Astrocyte of the cerebellum (primary cell): ENCODE data around the gene ISYNA1.

Experiments
- DNase-seq: peaks from one replicate; pipeline ENCODE4 v3.0.0-alpha.2; 2011; ENCODE audit warnings: low read depth
- H3K4me3 ChIP-seq: 2 replicates; pipeline ENCODE4 v1.5.1; 2011; ENCODE audit warnings: mild to moderate bottlenecking, low read depth, low read length, moderate library complexity
- in situ Hi-C: cut with HindIII; loops from 2 replicates; pipeline ENCODE4 v1.10.0; 2017; ENCODE audit warnings: low sequenced_read_pairs
- TF ChIP-seq, protein P1 (sequence below): IDR thresholded peaks from 2 replicates; pipeline ENCODE4 v1.5.1; 2012; ENCODE audit warnings: low read length, low read depth, moderate library complexity, mild to moderate bottlenecking; ENCODE audit errors: missing control alignments

ISYNA1 gene

DNA sequence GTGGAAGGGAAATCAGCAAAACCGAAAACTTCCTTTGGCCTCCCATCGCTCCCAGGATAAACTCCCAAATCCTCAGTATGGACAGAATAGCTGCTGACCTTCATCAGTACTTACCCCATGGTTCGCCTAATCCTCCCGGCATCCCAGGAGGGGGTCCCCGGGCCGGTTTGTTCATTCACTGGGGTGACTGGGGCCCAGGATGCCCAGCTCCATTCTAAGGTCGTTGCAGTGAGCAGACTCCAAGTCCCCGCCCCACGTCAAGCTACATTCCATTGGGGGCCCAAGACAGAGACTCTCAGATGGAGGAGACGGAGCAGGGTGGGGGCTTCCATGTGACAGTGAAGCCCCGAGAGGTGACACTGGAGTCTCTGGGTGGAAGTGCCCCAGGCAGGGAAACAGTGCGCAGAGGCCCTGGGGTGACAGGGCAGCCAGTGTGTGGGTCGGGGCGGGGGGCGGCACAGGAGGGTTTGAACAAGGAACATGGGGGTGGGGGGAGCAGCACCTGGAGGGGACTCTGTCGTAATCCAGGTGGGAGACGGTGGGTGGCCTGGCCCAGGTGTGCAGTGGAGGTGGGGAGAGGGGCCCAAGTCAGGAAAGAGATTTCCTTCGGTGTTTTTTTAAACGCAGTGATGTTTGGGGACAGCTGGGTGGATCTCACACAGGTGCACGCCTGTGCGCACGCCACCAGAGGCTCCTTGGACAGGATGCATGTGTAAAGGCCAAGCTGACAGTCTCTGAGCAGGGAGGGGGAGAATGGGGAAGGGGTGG, 13.6 kb downstream of the ISYNA1 start:
- DNase-seq: no peak
- in situ Hi-C loops: no loop called here
- H3K4me3 ChIP-seq: no peak overlapping the region
- TF ChIP-seq, protein P1, sequence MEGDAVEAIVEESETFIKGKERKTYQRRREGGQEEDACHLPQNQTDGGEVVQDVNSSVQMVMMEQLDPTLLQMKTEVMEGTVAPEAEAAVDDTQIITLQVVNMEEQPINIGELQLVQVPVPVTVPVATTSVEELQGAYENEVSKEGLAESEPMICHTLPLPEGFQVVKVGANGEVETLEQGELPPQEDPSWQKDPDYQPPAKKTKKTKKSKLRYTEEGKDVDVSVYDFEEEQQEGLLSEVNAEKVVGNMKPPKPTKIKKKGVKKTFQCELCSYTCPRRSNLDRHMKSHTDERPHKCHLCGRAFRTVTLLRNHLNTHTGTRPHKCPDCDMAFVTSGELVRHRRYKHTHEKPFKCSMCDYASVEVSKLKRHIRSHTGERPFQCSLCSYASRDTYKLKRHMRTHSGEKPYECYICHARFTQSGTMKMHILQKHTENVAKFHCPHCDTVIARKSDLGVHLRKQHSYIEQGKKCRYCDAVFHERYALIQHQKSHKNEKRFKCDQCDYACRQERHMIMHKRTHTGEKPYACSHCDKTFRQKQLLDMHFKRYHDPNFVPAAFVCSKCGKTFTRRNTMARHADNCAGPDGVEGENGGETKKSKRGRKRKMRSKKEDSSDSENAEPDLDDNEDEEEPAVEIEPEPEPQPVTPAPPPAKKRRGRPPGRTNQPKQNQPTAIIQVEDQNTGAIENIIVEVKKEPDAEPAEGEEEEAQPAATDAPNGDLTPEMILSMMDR: no peak

DNA sequence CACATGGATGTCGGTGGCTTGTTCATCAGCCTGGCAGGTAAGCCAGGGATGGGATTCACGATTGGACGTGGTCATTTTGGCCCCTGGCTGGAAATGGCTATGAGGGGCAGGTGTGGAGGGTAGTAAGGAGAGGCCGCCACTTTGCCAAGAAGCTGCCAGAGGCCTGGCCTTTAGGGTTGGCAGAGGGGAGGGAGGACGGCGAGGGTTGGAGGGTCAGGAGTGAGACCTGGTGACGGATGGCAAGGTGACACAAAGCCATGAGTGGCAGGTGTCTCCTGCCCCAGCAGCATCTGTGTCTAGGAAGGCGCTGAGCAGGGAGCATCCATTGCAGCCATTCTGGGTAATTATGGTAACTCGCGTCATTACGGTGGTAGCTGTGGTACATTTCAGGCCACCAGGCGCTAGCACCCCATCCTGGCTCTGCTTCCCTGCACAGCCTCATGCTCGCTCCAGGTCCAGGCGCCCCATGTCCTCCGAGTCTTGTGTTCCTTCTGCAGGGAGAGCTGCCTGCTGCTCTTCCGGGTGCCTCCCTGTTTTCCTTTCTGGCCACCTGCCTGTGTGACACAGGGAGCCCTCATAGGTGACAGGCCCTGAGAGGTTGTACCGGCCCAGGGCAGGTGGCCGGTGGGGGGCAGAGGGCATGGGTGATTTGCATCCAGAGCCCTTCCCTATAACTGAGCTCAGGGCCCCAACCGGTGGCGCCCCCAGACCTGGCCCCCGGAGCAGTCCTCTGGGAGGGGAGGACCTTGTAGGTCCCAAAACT, 14.5 kb downstream of the ISYNA1 start:
- in situ Hi-C loops: no loop called here
- TF ChIP-seq, protein P1: no peak
- no peak overlapping the region for H3K4me3 ChIP-seq
- no peak for DNase-seq

DNA sequence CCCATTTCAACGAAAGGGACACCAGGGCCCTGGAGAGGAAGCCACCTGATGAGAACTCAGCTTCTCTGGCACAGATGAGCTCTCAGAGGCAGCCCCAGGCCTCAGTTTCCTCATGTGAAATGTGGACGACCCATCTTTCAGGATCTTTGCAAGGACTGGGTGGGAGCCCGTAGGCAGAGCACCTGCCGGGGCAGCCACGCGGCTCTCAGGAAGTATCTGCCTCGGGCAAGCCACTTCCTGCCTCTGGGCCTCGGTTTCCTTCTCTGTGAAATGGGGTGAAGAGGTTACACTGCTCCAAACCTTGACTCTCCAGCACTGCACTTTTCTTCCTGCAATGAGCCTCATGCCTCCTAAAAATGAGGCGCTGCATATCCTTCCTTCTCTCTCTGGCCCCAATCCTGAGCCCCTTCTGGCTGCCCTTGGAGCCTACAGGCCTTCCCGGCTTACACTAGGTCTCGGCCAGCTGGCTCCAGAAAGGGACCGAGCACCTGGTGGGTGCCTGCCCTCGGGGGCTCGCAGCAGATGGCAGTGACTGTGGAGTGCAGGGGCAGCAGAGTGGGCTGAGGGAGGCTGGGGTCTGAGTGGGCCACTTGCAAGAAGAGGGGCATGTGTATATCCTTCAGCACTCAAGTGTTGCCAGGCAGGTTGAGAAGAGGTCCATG, 15.3 kb downstream of the ISYNA1 start:
- DNase-seq: no peak
- in situ Hi-C loops: no loop called here
- TF ChIP-seq, protein P1: no peak
- no peak overlapping the region for H3K4me3 ChIP-seq

DNA sequence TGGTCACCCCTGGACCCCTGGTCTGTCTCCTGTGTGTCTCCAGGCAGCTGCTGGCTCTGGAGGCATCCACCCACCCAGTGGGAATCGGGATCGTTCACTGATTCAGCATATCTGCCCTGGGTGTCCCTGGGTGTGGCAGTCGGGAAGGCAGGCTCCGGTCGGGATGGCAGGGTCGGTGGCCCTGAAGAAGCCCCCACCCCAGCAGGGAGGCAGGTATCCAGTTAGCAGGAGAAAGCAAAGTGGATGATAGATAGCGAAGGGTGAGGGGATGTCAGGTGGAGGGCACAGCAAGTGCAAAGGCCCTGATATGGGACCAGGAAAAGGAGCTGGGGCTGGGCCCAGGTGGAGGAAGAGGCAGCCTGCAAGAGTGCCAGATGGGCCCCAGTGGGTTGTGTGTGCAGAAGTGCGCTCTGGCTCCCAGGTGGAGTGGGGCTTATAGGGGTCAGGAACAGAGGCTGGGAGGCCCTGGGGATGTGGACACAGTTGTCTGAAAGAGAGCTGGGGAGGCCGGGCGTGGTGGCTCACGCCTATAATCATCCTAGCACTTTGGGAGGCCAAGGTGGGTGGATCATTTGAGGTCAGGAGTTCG, 16.5 kb downstream of the ISYNA1 start:
- DNase-seq: no peak
- in situ Hi-C loops: no loop called here
- TF ChIP-seq, protein P1: no peak
- peak overlapping the region; percentile 63 for H3K4me3 ChIP-seq

DNA sequence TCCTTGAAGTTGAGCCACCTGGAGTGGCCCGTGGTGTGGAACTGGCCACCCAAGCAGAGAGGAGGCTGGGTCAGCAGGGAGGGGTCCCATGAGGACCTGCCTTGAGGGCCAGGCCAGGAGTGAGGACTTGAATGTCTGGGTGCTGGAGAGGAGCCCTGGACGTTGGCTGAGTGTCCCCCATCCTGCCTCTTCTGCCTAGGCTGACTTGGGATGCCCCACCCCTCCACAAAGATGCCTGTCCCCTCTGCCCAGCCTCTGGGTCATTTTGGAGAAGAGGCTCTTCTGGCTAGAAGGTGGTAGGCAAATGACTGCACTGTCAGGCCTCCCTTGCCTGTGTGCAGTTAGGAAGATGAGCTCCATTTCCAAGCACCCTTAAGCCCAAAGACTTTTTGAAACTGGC, 17.0 kb downstream of the ISYNA1 start:
- no peak for DNase-seq
- in situ Hi-C loops: no loop called here
- TF ChIP-seq, protein P1: no peak
- peak overlapping the region; percentile 63 for H3K4me3 ChIP-seq
